HEK293 (cell line): ENCODE data around the gene CDC37.

Source experiments
- CTCF ChIA-PET: fragments of 350-600 bp; formaldehyde crosslinking; extraction: SDS; loops from one replicate; lab custom pipeline; 2021; ENCODE audit warnings: antibody characterized with exemption; lab: Yijun Ruan, JAX
- POLR2A ChIA-PET: fragments of 300-600 bp; formaldehyde crosslinking; extraction: SDS; loops from one replicate; lab custom pipeline; 2020; ENCODE audit warnings: antibody characterized with exemption, inconsistent platforms; lab: Yijun Ruan, JAX
- H3K27ac ChIP-seq: fragments of 200-500 bp; sonication (Bioruptor generic); 2 replicates; pipeline ENCODE4 v1.5.1; 2014; ENCODE audit warnings: low read depth, low read length, control low read depth, inconsistent platforms; ENCODE audit errors: extremely low read depth
- H3K36me3 ChIP-seq, 2 experiments: fragments of 200-500 bp in 1 of 2; sonication (Bioruptor generic) in 1 of 2; 1 replicate in 1 of 2; 2 replicates in 1 of 2; pipeline ENCODE4 v1.5.1; 2014 to 2017; ENCODE audit warnings: inconsistent platforms in 2 of 2, low read length in 2 of 2; ENCODE audit not compliant: control insufficient read depth in 2 of 2, insufficient read depth in 1 of 2
- H3K4me1 ChIP-seq: fragments of 200-500 bp; sonication (Bioruptor generic); 2 replicates; pipeline ENCODE4 v1.5.1; 2014; ENCODE audit warnings: mild to moderate bottlenecking, low read length, inconsistent platforms; ENCODE audit not compliant: control insufficient read depth, insufficient read depth
- H3K4me3 ChIP-seq: 2 replicates; pipeline ENCODE4 v1.5.1; 2011; ENCODE audit warnings: low read depth, mild to moderate bottlenecking, control low read depth, low read length, moderate library complexity
- H3K9me3 ChIP-seq: fragments of 200-500 bp; sonication (Bioruptor generic); 2 replicates; pipeline ENCODE4 v1.5.1; 2014; ENCODE audit warnings: low read depth, low read length, inconsistent platforms; ENCODE audit not compliant: control insufficient read depth, insufficient read depth
- EGR2 ChIP-seq: fragments of 450-650 bp; formaldehyde crosslinking; IDR thresholded peaks from 2 replicates; pipeline ENCODE4 v1.5.1; 2016; ENCODE audit warnings: low read depth, missing biosample characterization, missing genetic modification characterization
- KLF8 ChIP-seq: fragments of 450-650 bp; formaldehyde crosslinking; IDR thresholded peaks from 2 replicates; pipeline ENCODE4 v1.5.1; 2016; ENCODE audit warnings: missing biosample characterization, missing genetic modification characterization
- KLF9 ChIP-seq: fragments of 450-650 bp; formaldehyde crosslinking; IDR thresholded peaks from 2 replicates; pipeline ENCODE4 v1.5.1; 2016; ENCODE audit warnings: missing biosample characterization, missing genetic modification characterization, low read depth
- SP3 ChIP-seq: fragments of 450-650 bp; formaldehyde crosslinking; IDR thresholded peaks from 2 replicates; pipeline ENCODE4 v1.5.1; 2016; ENCODE audit warnings: missing biosample characterization, missing genetic modification characterization
- WT1 ChIP-seq: fragments of 450-650 bp; formaldehyde crosslinking; IDR thresholded peaks from 2 replicates; pipeline ENCODE4 v1.5.1; 2016; ENCODE audit warnings: missing biosample characterization, missing genetic modification characterization
- YY1 ChIP-seq: fragments of 450-650 bp; formaldehyde crosslinking; IDR thresholded peaks from 2 replicates; pipeline ENCODE4 v1.5.1; 2018; ENCODE audit warnings: missing biosample characterization, missing genetic modification characterization
- ZBTB17 ChIP-seq: fragments of 450-650 bp; formaldehyde crosslinking; IDR thresholded peaks from 2 replicates; pipeline ENCODE4 v1.5.1; 2016; ENCODE audit warnings: missing biosample characterization, missing genetic modification characterization
- ZNF157 ChIP-seq: fragments of 450-650 bp; formaldehyde crosslinking; IDR thresholded peaks from 2 replicates; pipeline ENCODE4 v1.5.1; 2016; ENCODE audit warnings: missing biosample characterization, missing genetic modification characterization
- ZNF280C ChIP-seq: fragments of 450-650 bp; formaldehyde crosslinking; IDR thresholded peaks from 2 replicates; pipeline ENCODE4 v1.5.1; 2016; ENCODE audit warnings: missing biosample characterization, missing genetic modification characterization
- ZNF280D ChIP-seq: fragments of 450-650 bp; formaldehyde crosslinking; IDR thresholded peaks from 2 replicates; pipeline ENCODE4 v1.5.1; 2016; ENCODE audit warnings: missing biosample characterization, missing genetic modification characterization
- ZNF354C ChIP-seq: fragments of 450-650 bp; formaldehyde crosslinking; IDR thresholded peaks from 2 replicates; pipeline ENCODE4 v1.5.1; 2016; ENCODE audit warnings: missing biosample characterization, missing genetic modification characterization, low read depth, borderline replicate concordance
- ZNF585B ChIP-seq: fragments of 450-650 bp; formaldehyde crosslinking; IDR thresholded peaks from 2 replicates; pipeline ENCODE4 v1.5.1; 2016; ENCODE audit warnings: missing biosample characterization, missing genetic modification characterization
- ZNF621 ChIP-seq: fragments of 450-650 bp; formaldehyde crosslinking; IDR thresholded peaks from 2 replicates; pipeline ENCODE4 v1.5.1; 2017; ENCODE audit warnings: missing biosample characterization, missing genetic modification characterization
- ZNF76 ChIP-seq: fragments of 450-650 bp; formaldehyde crosslinking; IDR thresholded peaks from 2 replicates; pipeline ENCODE4; 2016; ENCODE audit warnings: low read depth, missing biosample characterization, missing genetic modification characterization, borderline replicate concordance

Gene CDC37

GRCh38 chr19:10361569-10362011, 41.8 kb downstream of the CDC37 start (continued):
- TF ChIP-seq WT1 (no peak), ZNF280C (tag by site-specific recombination) (no peak), YY1 (tag by site-specific recombination) (no peak)
- TF ChIP-seq, all 188 proteins: peak for 9

GRCh38 chr19:10356431-10356830, 46.9 kb downstream of the CDC37 start:
- H3K4me1 ChIP-seq = no peaks in the 10 kb centered on the region
- H3K27ac ChIP-seq = no peak overlapping the region
- TF ChIP-seq ZBTB17 = no peak
- TF ChIP-seq ZNF585B = no peak
- TF ChIP-seq ZNF280D = no peak
- TF ChIP-seq ZNF76 = no peak
- no peak for TF ChIP-seq ZNF157 (tag by site-specific recombination)
- no peaks in the 10 kb centered on the region for H3K9me3 ChIP-seq
- no peak overlapping the region for H3K4me3 ChIP-seq
- ChIA-PET POLR2A (no interaction called here), CTCF (interaction anchor here (0.6 kb wide), 1 partner anchor 284 kb away, joined by 3 read pairs; no protein-coding TSS in a partner anchor)
- H3K36me3 ChIP-seq = peaks cover 16 to 69% of the 10 kb centered on the region in 2 experiments; a peak in 2 of 3 replicates

- Histone ChIP-seq H3K4me1 (no peaks in the 10 kb centered on the region), H3K9me3 (no peaks in the 10 kb centered on the region), H3K27ac (no peak overlapping the region), H3K4me3 (no peak overlapping the region), H3K36me3 (peaks cover 9 to 67% of the 10 kb centered on the region in 2 experiments; a peak in 2 of 3 replicates)
- CTCF ChIA-PET = no interaction called here
- POLR2A ChIA-PET = interaction anchor here (0.6 to 1.2 kb wide), 3 partner anchors 9 to 62 kb away, joined by 3 read pairs; partner anchors contain the start of gene TYK2
- TF ChIP-seq SP3 (tag by site-specific recombination) (peak; percentile 54), ZNF354C (tag by site-specific recombination) (no peak), ZNF621 (tag by site-specific recombination) (no peak), EGR2 (tag by site-specific recombination) (peak; percentile 29; the same call in 1 of the 2 replicates), KLF8 (tag by site-specific recombination) (peak; percentile 73; the same call in 1 of the 2 replicates), KLF9 (tag by site-specific recombination) (peak; percentile 98)
Measured at GRCh38 chr19:10353793-10354391, 49.5 kb downstream of the CDC37 start.
